HG03457 (cell line): ENCODE results near the gene RASA3.
"Not testable (repeated sequence)": the region's sequence is repeated elsewhere in the genome, so short reads cannot be mapped to it uniquely, and the experiment has no call there.

ENCODE experiments used
- ATAC-seq: cut with Tn5 transposase; IDR thresholded peaks from one replicate; pipeline ENCODE4 v1.9.1; 2021; ENCODE audit warnings: moderate number of reproducible peaks; ENCODE audit not compliant: unreplicated experiment

Gene RASA3

DNA sequence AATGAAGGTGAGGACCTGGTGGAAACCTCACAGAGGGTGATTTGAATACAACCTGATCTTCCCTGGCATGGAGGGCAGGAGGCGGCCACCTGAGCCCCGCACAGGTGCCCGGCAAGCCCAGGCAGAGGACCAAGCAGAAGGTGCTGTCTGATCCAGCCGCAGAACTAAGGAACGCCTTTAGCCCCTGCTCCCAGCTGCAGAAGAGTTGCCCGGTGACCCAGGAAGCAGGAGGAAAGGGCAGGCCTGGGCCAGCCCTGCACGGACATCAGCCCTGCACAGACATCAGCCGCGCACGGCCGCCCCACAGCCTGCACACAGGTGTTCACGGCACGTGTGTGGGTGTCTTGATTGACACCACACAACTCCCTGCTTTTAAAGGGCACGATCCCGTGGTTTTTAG, 43.1 kb downstream of the RASA3 start:
- ATAC-seq: no peak

DNA sequence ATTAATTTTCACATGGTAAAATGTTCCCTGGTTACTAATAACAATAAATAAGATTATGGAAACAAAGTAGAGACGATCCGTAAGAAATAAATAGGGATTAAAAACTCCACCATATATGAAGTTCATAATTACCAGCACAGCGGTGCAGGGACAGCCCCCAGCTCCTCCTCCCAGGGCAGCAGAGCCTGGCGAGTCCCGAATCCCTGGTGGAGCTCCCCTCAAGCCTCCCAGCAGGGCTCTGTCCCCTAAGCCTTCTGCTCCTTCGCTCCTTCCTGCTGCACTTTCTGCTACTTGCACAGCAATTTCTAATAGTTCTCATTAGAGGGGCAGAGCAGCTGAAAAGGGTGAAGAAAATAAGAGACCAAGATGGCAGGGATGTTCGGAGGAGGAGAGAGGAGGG, 43.6 kb downstream of the RASA3 start:
- ATAC-seq: no peak

DNA sequence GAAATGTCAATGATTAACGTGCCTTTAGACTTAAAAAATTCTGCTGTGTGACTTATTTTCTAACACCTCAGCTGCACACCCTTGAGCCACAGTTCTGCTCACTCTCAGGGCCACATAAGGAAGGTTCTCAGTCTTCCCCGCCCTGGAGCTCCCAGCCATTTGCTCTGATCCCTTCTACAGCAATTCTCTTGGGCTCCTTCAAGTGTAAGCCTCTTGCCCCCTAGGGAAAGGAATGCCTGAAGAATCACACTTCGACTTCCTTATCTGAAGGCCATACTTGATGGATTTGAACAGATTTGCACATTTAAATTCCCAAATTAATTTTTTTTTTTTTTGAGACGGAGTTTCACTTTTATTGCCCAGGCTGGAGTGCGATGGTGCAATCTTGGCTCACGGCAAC, 44.2 kb downstream of the RASA3 start:
- no peak for ATAC-seq

DNA sequence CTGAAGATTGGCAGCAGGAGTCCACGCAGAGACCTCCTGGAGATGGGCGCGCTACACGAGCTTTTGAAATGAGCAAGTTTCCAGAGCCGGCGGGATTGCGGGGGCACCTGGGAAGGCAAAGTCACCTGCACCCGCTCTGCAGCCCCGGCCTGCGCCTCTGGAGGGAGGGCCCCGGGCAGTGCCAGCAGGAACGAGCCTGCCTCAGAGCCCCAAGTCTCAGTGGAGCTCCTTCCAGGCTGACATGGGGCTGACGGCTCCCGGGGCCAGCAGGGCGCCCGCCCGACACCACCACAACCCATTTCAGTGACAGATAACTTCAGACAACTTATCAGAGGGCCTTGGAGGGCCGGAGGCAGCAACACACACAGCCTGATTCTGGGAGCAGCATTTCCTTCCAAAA, 45.0 kb downstream of the RASA3 start:
- ATAC-seq: no peak

DNA sequence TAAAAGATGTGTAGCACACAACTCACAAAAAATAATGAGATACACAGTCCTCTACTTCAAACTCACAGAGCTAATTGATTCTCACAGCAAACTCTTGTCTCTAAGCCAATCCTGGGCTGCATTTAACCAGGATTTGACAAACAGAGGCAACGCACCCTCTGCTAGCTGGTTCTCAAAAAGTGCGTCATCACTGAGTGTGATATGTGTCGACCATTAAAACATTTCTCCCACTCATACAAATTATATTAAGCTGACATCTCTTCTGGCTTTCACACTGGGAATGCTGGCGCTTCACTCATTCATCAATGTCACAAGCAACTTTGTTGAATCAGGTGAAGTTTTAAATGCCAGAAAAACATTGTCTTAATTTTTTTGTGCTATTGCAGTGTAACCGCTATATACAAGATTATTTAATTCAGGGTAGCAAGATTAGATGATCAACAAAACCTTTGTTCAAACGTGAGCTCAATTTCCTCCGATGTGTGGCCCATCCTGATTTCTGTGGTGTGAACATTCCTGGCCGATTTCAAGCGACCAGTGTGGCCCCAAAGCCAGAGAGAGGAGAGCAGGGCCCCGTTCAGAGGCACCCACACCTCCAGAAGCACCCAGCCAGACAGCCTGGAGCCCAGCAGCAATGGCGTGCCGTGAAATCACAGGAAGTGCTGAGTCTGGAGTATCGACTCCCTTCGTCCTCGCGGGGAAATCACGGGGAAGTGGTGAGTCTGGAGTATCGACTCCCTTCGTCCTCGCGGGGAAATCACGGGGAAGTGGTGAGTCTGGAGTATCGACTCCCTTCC, 49.4 kb downstream of the RASA3 start:
- no peak for ATAC-seq

DNA sequence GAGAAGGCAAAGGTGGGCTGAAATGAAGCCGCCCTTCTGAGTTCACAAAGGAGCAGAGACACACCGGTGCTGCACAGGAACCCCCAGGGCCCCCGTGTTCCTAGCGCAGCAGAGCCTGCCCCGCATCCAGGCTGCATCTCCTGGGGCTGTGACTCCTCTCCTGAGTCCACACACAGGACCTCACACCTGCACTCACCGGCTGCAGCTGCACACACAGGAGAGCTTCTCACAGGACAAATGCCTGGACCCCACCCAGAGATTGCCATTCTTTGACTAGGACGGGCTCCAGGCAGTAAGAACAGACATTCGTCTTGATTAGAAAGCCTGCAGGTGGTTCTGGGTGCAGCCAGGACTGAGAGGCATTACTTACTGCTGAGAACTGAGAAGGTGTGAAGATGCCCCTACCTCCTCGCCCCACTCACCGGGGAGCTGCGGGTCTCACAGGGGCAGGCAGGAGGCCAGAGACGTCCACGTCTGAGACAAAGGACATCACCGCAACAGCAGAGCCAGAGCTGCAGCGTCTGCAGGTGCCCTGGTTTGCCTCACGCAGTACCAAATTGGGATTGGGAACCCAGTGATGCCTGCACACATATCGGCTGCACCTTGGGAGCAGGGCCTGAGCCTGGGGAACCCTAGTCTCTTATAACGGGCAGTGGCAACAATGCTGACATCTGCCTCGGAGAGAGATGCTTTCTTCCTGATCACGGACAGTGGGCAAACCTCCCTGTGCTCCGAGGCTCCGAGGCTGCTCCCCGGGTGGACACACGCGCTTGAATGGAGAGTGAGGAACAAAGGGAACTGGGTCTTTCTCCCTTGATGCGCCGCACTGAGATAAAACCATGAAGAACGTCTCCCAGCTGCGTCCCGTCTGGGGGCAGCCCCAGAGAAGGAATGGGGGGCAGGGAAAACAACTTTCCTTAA, 50.4 kb downstream of the RASA3 start:
- ATAC-seq: no peak

DNA sequence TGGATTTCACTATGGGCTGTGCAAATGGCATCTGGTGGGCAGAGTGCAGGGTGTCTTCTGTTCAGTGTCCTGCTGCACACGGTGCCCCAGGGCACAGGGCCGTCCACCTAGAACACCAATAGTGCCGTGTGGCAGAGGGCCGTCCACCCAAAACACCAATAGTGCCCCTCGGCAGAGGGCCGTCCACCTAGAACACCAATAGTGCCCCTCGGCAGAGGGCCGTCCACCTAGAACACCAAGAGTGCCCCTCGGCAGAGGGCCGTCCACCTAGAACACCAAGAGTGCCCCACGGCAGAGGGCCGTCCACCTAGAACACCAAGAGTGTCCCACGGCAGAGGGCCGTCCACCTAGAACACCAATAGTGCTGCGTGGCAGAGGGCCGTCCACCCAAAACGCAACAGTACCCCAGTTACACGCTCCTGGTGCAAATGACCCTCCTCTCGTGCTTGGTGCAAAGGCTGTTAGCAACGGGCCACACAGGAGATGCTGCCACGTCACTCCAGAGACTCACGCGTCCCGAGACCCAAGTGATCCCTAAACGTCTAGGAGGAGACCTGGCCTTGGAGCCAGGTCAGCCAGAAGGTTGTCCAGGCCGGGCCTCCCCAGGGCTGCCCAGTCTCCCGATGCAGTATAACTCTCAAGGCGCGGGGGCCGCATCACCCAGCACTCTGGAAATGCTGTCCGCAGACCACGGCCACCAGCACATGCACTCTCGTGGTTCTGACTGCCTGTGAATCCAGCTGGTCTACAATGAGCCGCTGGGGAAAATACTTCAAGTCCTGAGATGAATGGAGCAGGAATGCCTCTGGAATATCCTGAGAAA, 51.5 kb downstream of the RASA3 start:
- ATAC-seq: no peak

- ATAC-seq: no peak
Measured at GRCh38 chr13:114079601-114080536, 52.6 kb downstream of the RASA3 start.

DNA sequence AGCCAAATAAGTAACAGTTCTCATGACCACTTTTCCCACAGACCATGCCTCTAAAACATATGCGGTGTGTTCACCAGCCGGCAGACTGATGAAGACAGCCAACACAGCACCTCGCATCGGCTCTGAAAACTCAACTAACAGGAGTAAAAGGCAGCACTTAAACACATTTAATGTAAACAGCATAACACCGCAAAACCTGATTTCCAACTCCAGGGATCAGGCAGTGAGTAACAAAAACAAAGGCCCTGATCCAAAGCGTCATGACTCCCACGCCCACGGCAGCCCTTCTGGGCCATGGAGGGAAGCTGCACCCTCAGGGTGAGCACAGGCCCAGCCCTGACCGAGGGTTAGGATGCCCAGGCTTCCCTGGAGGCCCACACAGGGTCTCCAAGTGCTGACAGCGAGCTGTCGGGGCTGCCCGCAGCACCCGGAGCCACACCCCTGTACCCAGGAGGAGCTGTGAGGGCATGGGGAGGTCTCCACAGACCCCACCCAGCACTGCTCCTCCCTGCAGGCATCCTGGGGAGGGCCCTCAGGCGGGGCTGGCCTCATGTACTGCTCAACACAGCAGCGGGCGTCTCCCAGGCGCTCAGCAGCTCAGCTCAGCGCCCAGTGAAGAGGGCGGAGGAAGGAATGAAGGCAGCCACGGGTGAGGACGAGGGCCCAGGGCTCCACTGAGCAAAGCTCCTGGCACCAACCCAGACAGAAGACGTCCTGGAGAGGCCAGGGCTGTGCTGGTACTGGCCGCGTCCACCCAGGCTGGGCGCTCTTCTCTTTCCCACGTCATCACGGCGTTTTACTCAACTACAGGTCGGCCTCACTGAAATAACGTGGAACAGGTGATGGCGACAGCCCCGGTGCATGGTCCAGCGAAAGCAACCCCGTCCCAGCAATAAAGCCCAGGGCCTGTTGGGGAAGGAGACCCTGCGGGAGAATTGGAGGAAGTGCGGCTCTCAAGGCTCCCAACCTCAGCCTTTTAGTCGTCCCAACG, 53.7 kb downstream of the RASA3 start:
- no peak for ATAC-seq

- no peak for ATAC-seq
Measured at GRCh38 chr13:114077933-114078325, 54.5 kb downstream of the RASA3 start.

GRCh38 chr13:114077099-114077932, 55.1 kb downstream of the RASA3 start:
- no peak for ATAC-seq

- no peak for ATAC-seq
Measured at GRCh38 chr13:114076329-114077090, 55.9 kb downstream of the RASA3 start.

GRCh38 chr13:114075811-114076210, 56.6 kb downstream of the RASA3 start:
- not testable (repeated sequence) for ATAC-seq

DNA sequence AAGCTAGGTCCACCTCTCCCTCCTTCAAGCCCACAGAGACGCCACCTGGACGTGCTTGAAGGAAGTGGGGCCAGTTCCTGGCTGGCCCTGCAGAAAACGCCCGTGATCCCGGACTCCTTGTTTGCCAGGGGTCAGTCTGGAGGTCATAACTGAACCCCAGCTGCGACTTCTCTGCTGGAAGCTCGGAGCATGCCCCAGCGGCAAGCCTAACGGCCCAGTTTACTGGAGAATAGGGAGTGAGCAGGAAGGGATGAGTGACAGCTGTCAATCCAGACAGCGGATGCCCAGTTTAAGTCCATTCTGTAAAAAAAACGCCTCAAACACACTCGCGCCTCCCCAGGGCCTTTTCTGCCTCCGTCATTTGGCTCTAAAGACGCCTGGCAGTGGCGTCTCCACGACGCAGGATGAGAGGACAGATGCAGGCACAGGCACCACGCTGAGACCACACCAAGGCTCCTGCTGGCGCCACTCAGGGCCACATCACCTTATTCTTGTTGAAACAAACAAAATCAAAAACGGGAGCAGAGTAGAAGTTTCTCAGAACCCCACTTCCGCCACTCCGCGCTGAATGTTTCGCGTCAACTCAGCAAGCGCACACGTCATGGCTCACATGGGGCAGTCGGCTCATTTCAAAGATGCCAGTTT, 57.6 kb downstream of the RASA3 start:
- ATAC-seq: no peak

DNA sequence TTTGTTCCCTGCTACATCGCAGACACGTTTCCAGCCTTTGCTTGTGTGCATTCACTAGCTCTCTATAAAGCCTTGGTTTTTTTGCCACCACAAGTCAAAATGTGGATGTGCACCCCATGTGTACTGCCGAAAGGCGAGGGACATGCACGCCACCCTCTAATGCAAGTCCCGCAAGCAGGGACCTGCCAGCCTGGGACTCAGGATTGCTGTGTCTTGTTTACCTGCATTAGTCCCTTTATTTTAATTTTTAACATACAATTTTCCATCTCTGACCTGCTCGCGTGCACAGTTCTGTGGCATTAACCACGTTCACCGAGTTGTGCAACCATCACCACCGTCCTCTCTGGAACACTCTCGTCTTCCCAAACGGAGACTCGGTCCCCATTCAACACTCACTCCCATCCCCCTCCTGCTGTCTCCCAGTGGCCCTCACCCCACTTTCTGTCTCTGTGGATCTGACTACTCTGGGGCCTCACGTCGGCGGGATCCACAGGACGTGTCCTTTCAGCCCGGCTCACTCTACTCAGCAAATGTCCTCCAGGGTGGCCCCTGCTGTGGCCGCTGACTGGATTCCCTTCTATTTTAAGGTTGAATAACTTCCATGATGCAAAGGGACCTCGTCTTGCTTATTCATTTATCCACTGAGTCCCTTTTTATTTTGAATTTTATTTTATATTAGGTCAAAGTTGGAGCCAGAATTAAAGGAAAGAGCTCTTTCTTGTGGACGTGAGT, 58.4 kb downstream of the RASA3 start:
- ATAC-seq: no peak

DNA sequence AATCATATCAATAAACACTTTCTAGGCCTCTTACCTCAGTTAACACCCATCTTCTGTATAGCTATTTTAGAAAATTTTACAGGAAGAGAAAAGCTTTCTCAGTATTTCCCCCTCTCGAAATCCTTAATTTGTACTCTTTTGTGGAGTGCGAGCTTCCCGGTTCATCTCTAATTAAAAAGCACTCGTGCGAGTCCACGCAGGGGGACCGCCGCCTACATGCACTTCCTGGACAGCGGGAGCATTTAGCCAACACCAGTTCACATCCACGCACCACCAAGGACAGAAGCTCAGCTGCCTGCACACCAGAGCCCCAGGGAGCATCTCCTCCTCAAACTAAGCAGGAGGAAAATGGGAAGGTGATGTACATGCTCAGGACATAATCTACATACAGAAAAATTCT, 60.0 kb downstream of the RASA3 start:
- ATAC-seq: no peak
